Measurements from ENCODE around the gene BLTP3A.
"Not testable (repeated sequence)": the region's sequence is repeated elsewhere in the genome, so short reads cannot be mapped to it uniquely, and the experiment has no call there.

The BLTP3A gene

GRCh38 chr6:34810017-34810882 is 18.4 kb downstream of the BLTP3A start:
- DNase-seq (ENCODE audit: low read depth), result no peak
- TF ChIP-seq, protein P1, sequence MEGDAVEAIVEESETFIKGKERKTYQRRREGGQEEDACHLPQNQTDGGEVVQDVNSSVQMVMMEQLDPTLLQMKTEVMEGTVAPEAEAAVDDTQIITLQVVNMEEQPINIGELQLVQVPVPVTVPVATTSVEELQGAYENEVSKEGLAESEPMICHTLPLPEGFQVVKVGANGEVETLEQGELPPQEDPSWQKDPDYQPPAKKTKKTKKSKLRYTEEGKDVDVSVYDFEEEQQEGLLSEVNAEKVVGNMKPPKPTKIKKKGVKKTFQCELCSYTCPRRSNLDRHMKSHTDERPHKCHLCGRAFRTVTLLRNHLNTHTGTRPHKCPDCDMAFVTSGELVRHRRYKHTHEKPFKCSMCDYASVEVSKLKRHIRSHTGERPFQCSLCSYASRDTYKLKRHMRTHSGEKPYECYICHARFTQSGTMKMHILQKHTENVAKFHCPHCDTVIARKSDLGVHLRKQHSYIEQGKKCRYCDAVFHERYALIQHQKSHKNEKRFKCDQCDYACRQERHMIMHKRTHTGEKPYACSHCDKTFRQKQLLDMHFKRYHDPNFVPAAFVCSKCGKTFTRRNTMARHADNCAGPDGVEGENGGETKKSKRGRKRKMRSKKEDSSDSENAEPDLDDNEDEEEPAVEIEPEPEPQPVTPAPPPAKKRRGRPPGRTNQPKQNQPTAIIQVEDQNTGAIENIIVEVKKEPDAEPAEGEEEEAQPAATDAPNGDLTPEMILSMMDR (IDR thresholded peaks at IDR 0.05; ENCODE audit: insufficient read depth, low read depth, low read length, missing control alignments), result no peak
- H3K4me3 ChIP-seq (ENCODE audit: low read depth, low read length), result no peak overlapping the region

DNA sequence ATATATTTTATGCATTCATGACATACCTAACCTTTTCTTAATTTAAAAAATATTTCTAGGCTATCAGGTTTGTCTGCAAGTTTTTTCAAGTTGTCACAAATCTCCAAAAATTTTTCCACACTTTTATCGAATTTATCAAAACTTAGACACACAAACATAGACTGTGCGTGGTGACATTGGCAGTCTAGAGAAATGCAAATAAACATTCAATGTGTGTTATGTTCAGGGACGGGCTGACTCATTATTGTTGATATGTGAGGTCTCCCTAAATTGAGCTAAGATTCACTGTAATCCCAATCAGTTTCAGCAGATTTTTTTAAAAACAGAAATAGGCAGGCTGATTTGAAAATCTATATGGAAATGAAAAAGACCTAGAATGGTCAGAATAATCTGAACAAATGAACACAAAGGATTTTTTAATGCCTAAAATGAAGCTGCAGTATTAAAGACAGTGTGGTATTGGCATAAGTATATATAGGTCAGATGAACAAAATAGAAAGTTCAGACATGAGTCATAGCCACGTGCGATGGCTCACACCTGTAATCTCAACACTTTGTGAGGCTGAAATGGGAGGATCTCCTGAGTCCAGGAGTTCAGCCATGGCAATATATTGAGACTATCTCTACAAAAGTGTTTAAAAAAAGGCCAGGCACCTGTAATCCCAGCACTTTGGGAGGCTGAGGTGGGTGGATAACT is 19.2 kb downstream of the BLTP3A start:
- H3K4me3 ChIP-seq (ENCODE audit: low read depth, low read length), result peak overlapping the region; percentile 28; the same call in 1 of the 2 replicates
- TF ChIP-seq, protein P1 (IDR thresholded peaks at IDR 0.05; ENCODE audit: insufficient read depth, low read depth, low read length, missing control alignments), result no peak
- peak; percentile 89 for DNase-seq (ENCODE audit: low read depth)

DNA sequence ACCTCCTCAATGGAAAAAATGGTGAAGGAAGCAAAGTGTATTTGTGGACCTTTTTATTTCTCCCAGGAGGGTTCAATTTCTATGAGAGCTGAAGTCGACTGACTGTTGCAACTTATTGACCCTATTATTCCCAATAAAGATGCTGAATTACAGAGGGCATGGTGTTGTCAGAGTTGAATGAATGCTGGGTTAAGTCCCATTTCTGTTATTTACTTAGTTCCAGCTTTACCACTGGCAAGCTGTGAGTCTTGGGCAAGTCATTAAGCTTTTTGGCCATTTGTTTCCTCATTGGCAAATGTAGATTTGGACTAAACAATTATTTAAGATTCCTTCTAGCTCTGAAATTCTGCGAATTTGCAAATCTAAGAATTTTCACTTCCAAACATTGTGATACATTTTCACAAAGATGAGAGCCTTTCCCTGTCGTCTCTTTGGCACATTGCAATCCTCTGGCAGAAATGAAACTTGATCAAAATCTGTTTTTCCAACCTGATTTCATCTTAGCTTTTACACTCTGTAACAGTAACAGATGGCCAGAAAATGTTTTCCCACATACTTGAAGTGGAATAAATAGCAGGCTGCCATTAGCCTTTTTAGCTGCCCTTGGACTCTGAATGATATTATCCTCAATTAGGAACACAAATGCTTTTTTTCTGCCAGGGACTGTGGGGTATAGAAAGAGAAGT is 21.3 kb downstream of the BLTP3A start:
- no peak overlapping the region for H3K4me3 ChIP-seq (ENCODE audit: low read depth, low read length)
- no peak for DNase-seq (ENCODE audit: low read depth)
- TF ChIP-seq, protein P1 (IDR thresholded peaks at IDR 0.05; ENCODE audit: insufficient read depth, low read depth, low read length, missing control alignments), result no peak

DNA sequence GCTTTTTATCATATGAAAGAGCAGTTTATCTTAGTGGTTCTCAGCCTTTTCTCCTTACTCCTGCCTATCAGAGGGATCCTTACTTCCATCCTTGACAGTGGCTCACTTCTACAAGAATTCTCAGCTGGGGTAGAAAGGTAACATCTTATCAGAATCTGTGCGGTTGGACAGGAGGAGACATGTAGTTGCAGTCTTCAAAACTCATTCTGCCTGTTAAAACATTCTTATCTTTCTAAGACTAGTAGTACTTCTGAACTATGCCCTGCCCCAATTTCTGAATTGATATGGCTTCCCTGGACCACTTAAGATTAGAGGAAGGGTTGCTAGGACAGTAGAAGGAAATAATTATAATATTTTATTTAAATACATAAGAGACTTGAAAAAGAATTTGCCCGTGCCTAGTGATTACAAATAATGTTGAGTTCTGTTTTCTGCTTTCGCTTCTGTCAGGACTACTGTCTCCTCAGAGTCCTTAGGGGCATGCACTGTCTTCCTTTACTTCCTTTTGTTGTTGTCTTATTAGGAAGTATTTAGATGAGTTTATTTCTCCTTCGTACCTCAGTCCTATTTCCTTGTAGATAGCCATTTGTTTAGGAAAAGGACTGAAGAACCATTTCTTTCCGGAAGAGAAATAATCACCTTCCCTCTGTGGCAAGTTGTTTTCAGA is 24.9 kb downstream of the BLTP3A start:
- DNase-seq (ENCODE audit: low read depth), result peak; percentile 21
- peak overlapping the region; percentile 32 for H3K4me3 ChIP-seq (ENCODE audit: low read depth, low read length)

GRCh38 chr6:34817446-34817845 is 25.6 kb downstream of the BLTP3A start:
- no peak overlapping the region for H3K4me3 ChIP-seq (ENCODE audit: low read depth, low read length)
- TF ChIP-seq, protein P1 (IDR thresholded peaks at IDR 0.05; ENCODE audit: insufficient read depth, low read depth, low read length, missing control alignments), result no peak
- DNase-seq (ENCODE audit: low read depth), result peak; percentile 10

More for the DNA sequence above, 24.9 kb downstream of the BLTP3A start:
- TF ChIP-seq, protein P1 (IDR thresholded peaks at IDR 0.05; ENCODE audit: insufficient read depth, low read depth, low read length, missing control alignments), result no peak

DNA sequence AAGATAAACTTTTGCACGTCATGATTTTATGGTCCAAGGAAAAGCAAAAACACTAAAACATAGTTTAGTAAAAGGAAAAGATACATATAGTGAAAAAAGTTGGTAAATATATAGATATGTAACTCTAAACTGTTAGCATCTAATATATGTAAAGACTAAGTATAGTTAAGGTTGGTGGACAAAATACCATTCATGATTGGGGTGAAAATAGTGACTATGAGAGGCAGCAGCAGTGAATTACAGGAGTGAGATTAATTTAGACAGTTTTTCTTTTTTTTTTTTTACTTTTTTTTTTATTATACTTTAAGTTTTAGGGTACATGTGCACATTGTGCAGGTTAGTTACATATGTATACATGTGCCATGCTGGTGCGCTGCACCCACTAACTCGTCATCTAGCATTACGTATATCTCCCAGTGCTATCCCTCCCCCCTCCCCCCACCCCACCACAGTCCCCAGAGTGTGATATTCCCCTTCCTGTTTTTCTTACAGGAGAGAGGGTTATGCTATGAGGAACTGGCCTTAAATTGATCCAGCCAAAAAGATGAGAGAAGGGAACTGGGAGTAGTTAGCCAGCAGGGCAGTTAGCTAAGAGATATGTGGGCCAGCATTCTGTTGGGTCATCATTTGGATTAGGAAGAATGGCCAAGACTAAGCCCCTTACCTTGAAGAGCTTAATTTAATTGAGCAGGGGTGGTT is 27.1 kb downstream of the BLTP3A start:
- not testable (repeated sequence) for DNase-seq (ENCODE audit: low read depth)

More for the DNA sequence above, 27.1 kb downstream of the BLTP3A start:
- not testable (repeated sequence) for H3K4me3 ChIP-seq (ENCODE audit: low read depth, low read length)
